Measurements from ENCODE around the gene ZNRF2.

GRCh38 chr7:30321882-30322192 lies 37.4 kb downstream of the ZNRF2 start:
- TF ChIP-seq CTCF (IDR thresholded peaks at IDR 0.05) = no peak
- TF ChIP-seq POLR2AphosphoS5 (IDR thresholded peaks at IDR 0.05) = no peak
- TF ChIP-seq POLR2A (IDR thresholded peaks at IDR 0.05) = no peak
- no peak for TF ChIP-seq EP300 (IDR thresholded peaks at IDR 0.05)
